HEK293T (cell line): ENCODE results near the gene ARID1A.

Experiments used
- ARNT ChIP-seq: fragments of 450-650 bp; IDR thresholded peaks from 2 replicates; pipeline ENCODE4 v1.6.1; 2017; ENCODE audit warnings: mild to moderate bottlenecking
- L3MBTL2 ChIP-seq: fragments of 450-650 bp; conservative IDR thresholded peaks from 2 replicates; pipeline ENCODE4 v1.6.1; 2016; ENCODE audit warnings: mild to moderate bottlenecking

DNA sequence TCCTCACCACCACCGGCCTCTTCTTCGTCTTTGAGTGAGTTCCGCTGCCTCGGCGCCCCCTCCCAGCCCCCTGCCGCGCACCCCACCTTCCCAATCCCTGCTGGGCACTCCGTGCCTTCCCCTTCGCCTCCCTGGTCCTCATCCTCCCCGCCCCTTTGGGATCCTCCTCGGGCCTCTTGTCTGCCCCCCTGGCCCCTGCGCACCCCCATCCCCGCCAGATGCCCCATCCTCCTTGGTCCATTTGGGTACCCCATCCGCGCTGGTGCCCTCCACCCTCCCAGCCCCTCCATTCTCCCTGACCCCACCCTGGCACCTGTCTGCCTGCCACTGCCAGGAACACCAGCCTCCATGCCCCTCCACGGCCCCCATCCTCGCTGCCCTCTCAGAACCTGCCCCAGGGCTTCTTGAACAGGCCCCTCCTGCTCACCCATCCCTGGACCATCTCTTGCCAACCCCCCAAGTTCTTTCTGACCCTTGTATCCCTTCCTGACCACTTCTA, 131.3 kb downstream of the ARID1A start:
- no peak for TF ChIP-seq L3MBTL2
- no peak for TF ChIP-seq ARNT
